HG02759 (cell line): ENCODE measurements around the gene CDH26.

Experiments used
- ATAC-seq: cut with Tn5 transposase; IDR thresholded peaks from one replicate; pipeline ENCODE4 v1.9.1; 2021; ENCODE audit warnings: mild to moderate bottlenecking, moderate library complexity; ENCODE audit not compliant: unreplicated experiment

CDH26 gene

DNA sequence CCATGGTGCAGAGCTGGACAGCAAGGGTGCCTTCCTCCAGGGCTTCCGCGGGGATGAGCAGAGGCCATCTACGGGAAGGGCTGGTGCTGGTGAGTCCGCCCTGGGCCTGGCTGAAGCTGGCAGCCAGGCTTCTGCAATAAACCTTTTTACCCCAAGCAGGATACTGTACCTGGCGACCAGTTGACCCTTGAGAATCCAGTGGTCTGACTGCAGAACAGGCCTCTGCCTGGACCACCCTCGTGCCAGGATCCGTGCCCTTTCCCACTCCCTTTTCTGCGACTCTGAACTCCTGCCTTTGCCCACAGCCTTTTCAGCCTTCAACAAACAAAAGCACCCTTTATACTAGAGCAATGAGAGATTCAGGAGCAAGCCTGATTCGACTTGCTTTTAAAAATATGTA lies 18.9 kb downstream of the CDH26 start:
- ATAC-seq = no peak

DNA sequence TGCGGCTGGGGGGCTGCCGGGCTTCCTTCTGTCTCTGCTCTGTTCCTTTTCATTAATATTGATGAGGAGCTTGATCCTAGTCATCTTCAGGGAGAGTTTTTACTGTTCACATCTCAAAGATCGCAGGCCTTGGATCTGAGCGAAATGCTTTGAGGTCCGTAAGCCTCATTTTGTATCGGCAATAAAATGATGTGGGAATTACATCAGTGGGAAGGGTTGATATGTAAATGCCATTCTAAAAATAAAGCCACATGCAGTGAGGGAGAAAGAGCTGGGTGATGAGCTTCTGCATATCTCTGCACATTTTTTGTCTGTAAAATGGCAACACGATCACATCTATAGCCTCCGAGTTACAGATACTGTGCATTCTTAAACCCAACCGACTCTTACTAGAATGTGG lies 24.9 kb downstream of the CDH26 start:
- no peak for ATAC-seq

DNA sequence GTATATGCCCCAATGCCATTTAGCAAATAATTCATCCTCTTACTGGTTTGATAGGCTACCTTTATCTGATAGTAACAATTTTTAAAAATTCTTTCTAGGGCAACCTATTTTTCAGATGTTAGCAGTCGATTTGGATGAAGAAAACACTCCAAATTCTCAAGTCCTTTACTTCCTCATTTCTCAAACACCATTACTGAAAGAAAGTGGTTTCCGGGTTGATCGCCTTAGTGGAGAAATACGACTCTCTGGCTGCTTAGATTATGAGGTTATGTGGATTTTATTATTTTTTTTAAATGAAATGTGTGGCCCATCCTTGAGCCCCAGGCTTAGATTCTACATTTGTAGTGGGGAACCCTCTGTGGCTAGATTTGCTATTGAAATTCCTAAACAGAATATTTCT lies 26.3 kb downstream of the CDH26 start:
- ATAC-seq = no peak

DNA sequence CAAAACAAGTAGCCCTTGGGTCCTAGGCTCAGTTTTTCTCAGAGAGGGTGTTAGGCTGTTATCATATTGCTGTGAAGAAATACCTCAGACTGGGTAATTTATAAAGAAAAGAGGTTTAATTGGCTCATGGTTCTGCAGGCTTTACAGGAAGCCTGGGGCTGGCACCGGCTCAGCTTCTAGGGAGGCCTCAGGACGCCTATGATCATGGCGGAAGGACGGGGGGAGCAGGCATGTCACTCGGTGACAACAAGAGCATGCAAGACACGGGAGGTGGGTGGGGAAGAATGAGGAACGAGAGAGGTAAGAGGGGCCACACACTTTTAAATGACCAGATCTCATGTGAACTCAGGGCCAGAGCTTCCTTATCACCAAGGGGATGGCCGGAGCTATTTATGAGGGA lies 26.9 kb downstream of the CDH26 start:
- no peak for ATAC-seq

DNA sequence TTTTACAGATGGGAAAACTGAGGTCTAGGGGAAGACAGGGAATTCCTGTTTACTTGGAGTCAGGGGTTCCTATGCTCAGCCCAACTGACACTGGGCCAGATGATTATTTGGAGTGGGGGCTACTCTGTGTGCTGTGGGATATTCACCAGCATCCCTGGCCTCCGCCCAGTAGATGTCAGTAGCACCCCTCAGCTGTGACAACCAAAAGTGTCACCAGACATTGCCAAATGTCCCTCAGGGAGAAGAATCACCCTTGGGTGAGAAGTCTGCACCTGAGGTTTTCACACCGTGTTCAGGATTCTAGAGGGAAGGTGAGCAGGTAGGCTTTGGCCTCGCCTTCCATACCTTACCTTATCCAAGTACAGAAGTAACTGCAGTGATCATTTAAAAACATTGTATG lies 27.6 kb downstream of the CDH26 start:
- no peak for ATAC-seq

DNA sequence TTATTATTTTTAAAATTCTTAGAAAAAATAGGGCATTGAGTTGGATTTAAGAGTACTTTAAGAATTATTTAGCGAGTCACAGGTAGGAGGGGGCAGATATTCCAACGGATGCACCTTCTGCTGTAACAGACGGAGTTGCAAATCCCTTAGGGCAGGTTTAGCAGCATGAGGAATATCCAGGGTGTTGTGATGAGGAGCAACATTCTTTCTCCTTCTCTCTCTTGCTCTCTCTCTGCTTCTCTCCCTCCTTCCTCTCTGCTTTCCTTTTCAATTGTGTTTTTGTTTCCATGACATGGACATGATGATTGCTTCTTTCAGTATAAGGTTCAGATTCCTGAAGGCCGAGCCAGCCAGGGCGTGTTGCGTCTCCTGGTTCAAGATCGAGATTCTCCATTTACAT lies 28.9 kb downstream of the CDH26 start:
- ATAC-seq = no peak

DNA sequence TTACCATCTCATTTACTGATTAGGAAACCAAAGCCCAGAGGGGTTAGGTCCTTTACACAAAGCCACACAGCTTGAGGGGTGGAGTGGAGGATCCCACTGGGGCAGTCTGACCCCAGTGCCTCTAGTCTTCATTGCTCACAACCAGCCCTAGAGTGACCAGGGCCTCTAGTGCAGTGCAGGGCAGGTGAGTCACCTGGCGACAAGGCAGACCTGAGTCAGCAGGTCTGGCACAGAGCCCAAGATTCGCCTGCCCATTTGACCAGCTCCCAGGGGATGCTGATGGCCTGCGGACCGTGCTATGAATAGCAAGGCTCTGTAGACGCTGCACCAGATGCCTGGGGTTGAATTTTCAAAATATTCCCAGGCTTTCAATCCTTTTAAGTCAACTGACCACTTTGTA lies 29.9 kb downstream of the CDH26 start:
- no peak for ATAC-seq

DNA sequence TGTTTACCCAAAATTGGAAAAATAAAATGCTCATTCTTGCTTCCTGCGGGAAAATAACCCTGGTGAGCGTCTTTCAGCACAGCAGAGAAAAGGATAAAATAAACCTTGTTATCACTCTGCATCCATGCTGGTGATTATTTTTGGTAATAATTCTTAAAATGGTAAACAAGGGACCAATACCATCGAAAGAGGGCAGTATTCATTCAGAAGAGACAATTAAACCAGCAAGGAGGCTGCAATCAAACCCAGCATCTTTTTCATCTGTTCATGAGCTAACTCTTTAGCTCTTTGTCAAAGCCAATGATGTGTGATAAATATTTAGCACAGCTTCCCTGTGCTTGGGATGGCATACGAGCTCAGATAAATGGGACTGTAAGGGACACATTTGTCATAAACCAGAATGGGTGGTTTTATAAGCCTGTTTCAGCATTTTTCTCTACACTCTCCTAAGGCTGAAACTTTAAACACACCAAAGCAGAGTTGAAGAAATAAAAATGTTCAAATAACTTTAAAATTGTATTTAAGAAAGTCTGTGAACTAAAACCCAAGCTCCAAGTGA lies 34.4 kb downstream of the CDH26 start:
- no peak for ATAC-seq

DNA sequence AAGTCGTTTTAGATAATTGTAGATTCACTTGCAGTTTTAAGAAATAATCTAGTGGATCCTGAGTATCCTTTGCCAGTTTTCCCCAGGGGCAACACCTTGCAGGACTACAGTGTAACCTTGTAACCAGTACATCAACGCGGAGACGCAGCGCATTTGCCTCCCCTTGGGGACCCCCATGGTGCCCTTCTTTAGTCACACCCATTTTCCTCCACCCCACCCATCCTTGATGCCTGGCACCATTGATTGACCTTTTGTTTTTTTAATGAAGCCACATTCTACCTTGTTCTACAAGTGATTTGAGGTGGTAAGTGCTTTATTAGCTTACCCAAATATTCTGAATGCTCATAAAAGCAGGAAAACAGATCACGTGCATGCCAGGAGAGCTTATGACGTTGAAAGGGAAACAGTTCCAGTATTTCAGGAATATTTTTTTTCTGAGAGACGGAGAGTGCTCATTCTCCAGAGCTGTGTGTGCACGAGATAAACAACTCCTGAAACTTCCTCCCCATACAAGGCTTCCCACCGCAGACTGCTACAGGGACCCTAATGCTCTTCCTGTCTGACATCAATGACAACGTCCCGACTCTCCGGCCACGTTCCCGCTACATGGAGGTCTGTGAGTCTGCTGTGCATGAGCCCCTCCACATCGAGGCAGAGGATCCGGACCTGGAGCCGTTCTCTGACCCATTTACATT lies 35.7 kb downstream of the CDH26 start:
- ATAC-seq = no peak

DNA sequence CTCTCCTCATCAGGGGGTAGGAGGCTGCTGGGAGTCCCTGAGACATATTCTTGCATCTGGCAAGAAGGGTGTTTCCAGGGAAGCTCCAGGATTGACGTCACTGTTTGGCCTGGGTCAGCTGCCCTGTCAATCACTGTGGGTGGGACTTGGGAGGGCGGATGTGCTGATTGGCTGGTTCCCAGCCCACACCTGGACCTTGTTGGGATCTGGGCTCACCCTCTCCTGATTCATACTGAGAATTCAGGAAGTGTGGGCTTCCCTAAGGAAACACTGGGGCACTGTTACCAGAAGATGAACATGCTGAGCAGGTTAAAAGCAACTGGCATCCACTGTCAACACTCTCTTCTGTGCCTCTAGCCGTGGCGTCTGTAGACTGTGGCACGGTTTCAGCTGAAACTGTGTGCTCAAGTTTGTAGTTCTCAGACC lies 36.5 kb downstream of the CDH26 start:
- ATAC-seq = no peak

DNA sequence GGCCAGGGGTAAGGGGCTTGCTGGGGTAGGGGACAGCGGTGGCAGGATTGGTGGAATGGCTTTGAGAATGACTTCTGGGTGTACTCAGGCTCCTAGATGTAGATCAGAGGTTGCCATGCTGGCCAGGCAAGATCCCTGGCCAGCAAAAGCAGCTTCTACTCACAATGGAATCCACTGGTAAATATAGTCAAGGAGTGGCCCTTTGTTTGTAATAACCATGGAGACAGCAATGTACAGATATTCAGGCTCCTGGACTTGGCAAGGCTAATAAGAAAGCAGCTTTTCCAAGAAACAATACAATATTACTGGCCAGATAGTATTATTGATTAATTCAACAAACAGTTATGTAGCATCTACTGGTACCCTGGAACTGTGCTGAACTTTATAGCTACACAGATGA lies 37.9 kb downstream of the CDH26 start:
- ATAC-seq = no peak

DNA sequence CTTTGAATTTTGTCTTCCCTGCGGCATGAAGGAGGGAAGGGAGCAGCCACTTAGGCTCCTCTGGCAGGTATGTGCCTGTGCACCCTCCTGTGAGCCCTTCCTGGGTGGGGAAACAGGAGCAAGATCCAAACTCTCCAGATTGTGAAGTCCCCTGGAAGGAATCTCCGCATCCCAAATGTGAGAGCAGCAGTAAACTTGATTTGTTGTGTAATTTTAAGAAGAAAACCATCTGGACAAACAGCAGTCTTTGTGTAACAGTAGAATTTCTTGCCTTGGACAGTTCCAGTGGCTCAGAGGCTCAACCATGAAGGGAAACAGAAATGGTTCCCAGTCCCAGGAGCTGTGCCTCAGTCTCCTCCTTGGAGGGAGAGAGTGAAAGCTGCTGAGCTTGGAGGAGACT lies 39.7 kb downstream of the CDH26 start:
- ATAC-seq = no peak

DNA sequence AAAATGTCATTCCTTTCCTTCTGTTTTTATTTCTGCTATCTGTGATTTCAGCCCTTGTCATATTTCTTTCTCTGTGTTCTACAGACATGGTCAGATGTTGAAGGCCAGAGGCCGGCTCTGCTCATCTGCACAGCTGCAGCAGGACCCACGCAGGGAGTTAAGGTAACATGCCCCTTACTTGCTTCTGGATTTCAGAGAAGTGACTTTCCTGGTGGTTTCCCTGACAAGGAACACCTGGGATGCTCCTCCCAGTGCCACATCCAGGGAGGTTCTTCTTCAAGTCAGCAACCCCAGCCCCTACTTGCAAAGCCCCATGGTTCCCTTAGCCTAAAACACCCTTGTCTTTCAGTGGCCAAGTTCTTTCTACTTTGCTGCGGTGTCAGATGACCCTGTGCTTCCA lies 41.3 kb downstream of the CDH26 start:
- no peak for ATAC-seq

DNA sequence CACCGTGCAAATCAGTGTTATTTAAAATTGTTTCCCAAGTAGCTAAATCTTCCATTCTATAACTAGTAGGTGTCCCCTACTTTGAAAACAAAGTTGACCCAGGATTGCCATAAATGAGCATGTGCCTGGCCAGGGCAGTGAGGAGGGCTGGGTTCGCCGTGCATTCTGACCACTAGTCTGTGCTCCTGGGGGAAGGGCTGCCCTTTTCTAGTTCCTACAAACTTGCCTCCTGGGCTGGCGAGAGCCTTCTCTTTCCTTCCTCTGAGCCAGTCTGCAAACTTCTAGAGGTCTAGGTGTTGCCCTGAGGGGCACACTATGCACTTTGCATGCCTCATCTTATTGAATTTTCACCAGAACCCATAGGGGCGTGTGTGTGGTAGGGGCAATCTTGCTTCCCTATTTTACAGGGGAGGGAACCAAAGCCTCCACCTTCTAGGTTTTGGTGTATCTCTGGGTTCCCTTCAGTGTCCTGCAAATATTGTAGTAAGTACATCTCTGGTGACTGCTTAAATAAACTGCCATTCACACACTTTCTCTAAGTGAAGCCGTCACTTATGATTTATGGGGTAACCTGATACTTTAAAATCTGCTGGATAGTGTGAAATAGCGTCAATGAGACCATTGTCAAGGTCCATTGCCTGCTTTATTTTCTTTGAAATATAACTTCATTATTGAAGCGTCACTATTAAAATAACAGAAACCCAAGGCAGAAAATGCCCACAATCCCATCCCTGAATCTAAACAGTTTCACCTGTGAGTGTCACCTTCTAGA lies 42.2 kb downstream of the CDH26 start:
- no peak for ATAC-seq

DNA sequence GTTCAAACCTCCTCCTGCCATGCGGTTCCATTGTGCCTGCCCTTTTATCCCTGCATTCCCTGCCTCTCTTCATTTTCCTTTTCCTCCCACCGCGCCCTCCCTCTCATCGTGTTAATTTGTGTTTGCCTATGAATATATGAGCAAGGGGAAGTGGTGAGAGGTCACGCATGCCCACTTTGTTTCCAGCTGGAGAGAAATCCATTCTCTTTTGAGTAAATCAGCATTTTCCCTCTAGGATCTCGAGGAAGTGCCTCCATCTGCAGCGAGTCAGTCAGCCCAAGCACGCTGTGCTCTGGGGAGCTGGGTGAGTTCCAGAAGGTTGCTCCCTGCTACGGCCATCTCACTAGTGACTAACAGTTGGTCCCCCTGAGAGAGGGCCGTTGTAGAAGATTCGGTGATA lies 42.9 kb downstream of the CDH26 start:
- ATAC-seq = no peak

DNA sequence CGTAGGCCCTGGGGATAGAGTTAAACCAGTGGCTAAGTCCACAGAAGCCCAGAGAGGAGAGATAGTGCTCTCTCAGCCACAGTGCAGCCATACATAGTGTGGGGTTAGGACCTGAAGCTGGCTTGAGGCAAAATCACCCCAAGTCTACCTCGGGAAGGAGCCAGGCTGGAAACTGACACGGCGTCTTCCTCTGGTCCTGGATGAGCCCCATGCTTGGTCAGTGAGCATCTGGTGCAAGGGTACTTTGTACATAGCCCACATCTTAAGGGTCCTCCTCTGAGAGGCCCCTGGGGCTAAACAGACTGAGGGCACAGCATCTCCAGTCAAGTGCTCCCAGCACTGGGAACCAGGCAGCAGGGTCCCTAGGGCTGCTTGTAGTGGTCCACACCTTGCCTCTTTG lies 45.6 kb downstream of the CDH26 start:
- ATAC-seq = no peak

DNA sequence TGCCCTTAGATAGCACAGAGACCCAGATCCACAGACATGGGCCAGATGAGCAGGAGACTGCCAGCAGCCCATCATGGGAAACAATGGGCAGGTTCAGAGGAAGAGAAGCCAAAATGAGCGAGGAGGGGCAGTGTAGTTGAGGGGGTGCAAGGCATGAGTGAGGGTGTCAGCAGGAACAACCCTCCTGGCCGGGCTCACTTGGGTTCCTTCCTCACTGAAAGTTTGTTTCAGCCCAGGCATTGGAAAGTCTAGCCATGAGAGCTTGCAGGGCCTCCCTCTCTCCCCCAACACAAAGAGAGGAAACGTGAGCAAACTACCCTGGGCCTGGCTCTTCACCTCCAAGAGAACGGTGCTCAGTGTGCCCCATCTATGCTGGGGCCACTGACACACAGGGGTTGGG lies 48.0 kb downstream of the CDH26 start:
- ATAC-seq = no peak

DNA sequence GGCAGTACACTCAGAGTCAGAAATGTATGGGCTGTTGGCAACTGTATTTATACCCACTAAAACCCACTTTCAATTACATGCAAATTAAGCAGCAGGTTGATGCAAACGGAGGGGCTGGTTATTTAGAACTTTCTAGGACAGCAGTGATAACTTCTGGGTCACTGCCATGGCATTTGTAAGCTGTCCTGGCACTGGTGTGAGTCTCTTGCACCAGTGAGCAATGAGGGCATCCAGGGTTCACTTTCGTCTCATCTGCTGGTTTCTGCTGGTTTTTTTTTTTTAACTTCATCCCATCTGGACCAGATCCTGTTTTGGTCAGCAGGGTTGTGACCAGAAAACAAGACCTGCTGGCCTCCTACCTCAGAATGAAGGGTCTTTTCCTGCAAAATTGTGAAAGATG lies 49.2 kb downstream of the CDH26 start:
- no peak for ATAC-seq

DNA sequence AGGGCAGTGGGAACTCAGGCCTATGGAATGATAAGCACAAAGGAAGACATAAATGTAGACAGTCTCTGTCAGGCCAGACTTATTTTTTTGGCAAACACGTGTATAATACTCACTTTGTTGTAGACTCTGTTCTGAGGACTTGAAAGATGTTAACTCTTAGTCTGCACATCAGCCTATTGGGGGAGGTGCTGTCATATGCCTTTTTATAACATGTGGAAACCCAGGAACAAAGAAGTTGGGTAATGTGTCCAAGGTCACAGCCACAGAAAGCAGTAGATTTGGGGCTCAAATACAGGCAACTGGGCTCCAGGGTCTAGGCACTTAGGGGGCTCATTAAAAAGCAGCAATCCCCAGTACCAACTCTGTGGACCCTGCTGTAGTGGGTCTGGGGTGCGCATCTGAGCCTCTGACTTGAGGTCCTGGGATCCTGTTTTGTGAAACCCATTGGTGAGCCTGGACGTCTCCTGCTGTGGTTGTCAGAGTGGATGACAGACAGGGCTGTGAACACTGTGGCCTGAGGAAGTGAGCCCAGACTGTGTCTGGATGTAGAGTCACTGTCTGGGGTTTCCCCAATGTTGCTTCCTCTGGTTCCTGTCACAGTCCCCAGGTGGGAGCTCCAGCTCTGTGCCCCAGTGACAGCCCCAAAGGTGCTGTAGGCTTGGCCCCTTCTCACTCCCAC lies 50.0 kb downstream of the CDH26 start:
- no peak for ATAC-seq

DNA sequence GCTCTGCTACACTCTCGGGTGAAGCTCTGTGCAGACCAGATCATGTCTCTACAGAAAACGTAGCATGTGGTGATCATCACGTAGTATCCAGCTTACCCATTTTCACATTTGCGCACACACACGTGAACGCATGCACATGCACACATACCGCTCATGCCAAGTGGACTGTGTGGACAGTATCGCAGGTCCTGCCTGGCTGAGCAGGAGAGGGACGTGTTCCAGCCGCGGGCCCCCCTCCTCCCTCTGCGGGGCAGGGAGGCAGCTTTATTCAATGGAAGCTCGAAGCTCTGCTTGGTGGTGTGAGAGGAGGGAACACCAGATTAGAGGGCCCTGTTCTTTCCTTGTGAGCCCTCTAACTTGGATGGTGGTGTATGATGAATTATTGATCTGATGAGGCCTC lies 51.1 kb downstream of the CDH26 start:
- ATAC-seq = no peak

DNA sequence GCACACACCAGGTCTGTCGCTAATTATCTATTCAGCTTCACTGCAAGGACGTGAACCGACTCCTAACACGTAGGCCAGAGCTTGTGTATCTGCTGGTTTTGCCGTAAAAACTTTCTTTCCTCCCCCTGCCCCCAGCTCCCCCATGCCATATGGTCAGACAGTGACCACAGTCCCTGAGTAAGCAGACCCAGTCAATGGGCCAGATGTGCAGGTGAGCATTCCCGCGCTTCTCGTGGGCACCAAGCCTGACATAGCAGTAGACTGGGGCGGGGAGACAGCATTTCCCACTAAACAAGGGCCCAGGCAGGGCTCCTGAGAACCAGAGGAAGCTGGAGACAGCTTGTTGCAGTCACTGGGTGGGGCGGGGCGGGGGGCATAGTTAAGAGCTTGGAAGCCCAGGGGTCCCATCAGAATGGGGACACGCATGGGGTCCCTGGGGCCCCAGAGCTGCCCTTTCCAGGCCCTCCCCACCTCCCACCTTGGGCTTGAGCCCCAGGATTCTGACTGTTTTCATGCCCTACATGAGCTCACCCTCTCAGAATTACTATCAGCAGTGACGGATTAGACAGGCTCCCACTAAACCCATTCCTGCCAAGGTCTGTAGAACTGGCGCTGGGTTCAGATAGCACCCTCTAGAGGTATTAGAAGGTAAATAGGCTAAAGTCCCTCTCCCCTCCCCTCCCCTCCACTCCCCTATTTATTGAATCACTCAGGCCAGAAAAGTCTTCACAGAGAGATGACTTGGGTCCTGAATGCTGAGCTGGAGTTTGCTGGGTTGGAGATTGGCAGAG lies 51.8 kb downstream of the CDH26 start:
- no peak for ATAC-seq
